Nephron (organoid): Measurements from ENCODE around the gene ATP6V0A4.

ENCODE experiments used
- H3K27ac Mint-ChIP-seq, 3 experiments: 2 replicates each; pipeline ENCODE4 v1.8.0; 2020; ENCODE audit warnings: mixed read lengths in 3 of 3, mild to moderate bottlenecking in 2 of 3, moderate library complexity in 1 of 3
- H3K27me3 Mint-ChIP-seq: 2 replicates; pipeline ENCODE4 v1.8.0; 2021; ENCODE audit warnings: low read depth, mild to moderate bottlenecking, moderate library complexity, mixed read lengths
- H3K36me3 Mint-ChIP-seq: 2 replicates; pipeline ENCODE4 v1.8.0; 2020; ENCODE audit warnings: low read depth, mixed read lengths
- H3K4me1 Mint-ChIP-seq: 2 replicates; pipeline ENCODE4 v1.8.0; 2020; ENCODE audit warnings: mixed read lengths
- H3K4me3 Mint-ChIP-seq, 3 experiments: 2 replicates each; pipeline ENCODE4 v1.8.0; 2020; ENCODE audit warnings: mild to moderate bottlenecking in 3 of 3, mixed read lengths in 3 of 3, moderate library complexity in 2 of 3
- H3K9me3 Mint-ChIP-seq: 2 replicates; pipeline ENCODE4 v1.8.0; 2020; ENCODE audit warnings: mixed read lengths
- TF ChIP-seq, protein P1 (sequence below), 3 experiments: fragments of 200-600 bp; sonication (generic); IDR thresholded peaks; one replicate each; pipeline ENCODE4 v1.5.0; 2021; ENCODE audit warnings: antibody characterized with exemption in 3 of 3; ENCODE audit not compliant: unreplicated experiment in 3 of 3

Gene ATP6V0A4

GRCh38 chr7:138658889-138659288 is 139.1 kb downstream of the ATP6V0A4 start:
- Mint-ChIP-seq H3K4me3 (no peak overlapping the region), H3K4me1 (peaks cover 12% of the 10 kb centered on the region), H3K27ac (no peak overlapping the region), H3K36me3 (peaks cover 3% of the 10 kb centered on the region), H3K9me3 (peaks cover 10% of the 10 kb centered on the region), H3K27me3 (no peaks in the 10 kb centered on the region)
- TF ChIP-seq, protein P1, sequence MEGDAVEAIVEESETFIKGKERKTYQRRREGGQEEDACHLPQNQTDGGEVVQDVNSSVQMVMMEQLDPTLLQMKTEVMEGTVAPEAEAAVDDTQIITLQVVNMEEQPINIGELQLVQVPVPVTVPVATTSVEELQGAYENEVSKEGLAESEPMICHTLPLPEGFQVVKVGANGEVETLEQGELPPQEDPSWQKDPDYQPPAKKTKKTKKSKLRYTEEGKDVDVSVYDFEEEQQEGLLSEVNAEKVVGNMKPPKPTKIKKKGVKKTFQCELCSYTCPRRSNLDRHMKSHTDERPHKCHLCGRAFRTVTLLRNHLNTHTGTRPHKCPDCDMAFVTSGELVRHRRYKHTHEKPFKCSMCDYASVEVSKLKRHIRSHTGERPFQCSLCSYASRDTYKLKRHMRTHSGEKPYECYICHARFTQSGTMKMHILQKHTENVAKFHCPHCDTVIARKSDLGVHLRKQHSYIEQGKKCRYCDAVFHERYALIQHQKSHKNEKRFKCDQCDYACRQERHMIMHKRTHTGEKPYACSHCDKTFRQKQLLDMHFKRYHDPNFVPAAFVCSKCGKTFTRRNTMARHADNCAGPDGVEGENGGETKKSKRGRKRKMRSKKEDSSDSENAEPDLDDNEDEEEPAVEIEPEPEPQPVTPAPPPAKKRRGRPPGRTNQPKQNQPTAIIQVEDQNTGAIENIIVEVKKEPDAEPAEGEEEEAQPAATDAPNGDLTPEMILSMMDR (IDR thresholded peaks at IDR 0.05; ENCODE audit: unreplicated experiment in 3 of 3): no peak

DNA sequence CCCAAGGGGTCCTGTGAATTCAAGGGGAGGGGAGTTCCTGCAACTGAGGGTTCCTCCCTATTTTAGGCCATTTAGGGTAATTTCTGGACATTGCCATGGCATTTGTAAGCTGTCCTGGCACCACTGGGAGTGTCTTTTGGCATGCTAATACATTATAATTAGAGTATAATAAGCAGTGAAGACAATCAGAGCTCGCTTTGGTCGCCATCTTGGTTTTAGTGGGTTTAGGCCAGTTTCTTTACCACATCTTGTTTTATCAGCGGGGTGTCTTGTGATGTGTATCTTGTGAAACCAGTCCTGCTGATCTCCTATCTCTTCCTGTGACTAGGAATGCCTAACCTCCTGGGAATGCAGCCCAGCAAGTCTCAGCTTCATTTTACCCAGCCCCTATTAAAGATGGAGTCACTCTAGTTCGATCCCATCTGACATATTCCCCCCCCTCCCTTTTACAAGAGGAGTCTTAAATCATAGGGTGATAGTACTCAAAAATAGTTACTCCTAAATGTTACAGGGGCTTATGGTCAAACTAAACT is 140.1 kb downstream of the ATP6V0A4 start:
- TF ChIP-seq, protein P1 (IDR thresholded peaks at IDR 0.05; ENCODE audit: unreplicated experiment in 3 of 3): no peak
- Mint-ChIP-seq H3K9me3 (peaks cover 13% of the 10 kb centered on the region), H3K27me3 (no peaks in the 10 kb centered on the region), H3K4me3 (no peak overlapping the region), H3K36me3 (peaks cover 6% of the 10 kb centered on the region), H3K27ac (no peak overlapping the region), H3K4me1 (peaks cover 2% of the 10 kb centered on the region)

DNA sequence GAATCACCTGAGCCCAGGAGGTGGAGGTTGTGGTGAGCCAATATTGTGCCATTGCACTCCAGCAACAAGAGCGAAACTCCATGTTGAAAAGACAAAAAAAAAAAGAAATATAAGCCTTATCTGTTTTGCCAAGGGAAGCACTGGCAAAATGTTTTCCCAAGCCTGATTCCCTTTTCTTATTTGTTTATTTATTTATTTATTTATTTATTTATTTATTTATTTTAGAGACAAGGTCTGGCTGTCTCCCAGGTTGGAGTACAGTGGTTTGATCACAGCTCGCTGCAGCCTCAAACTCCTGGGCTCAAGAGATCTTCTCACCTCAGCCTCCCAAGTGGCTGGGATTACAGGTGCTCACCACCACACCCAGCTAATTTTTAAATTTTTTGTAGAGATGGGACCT is 141.0 kb downstream of the ATP6V0A4 start:
- H3K4me3 Mint-ChIP-seq: no peak overlapping the region
- peaks cover 9% of the 10 kb centered on the region for H3K36me3 Mint-ChIP-seq
- no peaks in the 10 kb centered on the region for H3K27me3 Mint-ChIP-seq
- TF ChIP-seq, protein P1 (IDR thresholded peaks at IDR 0.05; ENCODE audit: unreplicated experiment in 3 of 3): no peak
- peaks cover 17% of the 10 kb centered on the region for H3K9me3 Mint-ChIP-seq
- no peak overlapping the region for H3K27ac Mint-ChIP-seq
- no peaks in the 10 kb centered on the region for H3K4me1 Mint-ChIP-seq
